ENCODE data around the gene RIMS4.

DNA sequence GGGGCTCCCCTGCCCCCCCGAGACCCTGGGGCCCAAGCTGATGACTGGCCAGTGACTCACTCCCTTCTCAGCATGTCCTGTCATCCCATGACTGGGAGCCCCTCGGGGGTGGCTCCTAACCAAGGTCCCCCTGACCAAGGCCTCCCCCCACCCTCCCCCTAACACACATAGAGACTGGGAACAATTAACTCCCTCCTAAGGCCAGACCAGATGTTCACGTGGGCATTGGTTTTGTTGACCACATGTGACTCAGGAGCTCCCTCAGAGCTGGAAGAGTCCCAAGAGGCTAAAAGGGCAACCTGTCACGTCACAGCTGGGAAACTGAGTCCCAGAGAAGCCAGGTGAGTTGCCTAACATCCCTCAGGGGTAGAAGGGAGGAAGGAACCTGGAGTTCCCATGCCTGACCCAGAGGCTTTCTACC lies 105.8 kb downstream of the RIMS4 start:
- TF ChIP-seq CTCF (IDR thresholded peaks at IDR 0.05; ENCODE audit: low read depth, low read length, missing input control) (no peak), TAF1 (conservative IDR thresholded peaks at IDR 0.05) (no peak), RAD21 (IDR thresholded peaks at IDR 0.05) (no peak), SP1 (IDR thresholded peaks at IDR 0.05) (no peak), RXRA (IDR thresholded peaks at IDR 0.05) (no peak), JUND (IDR thresholded peaks at IDR 0.05) (no peak), GABPA (IDR thresholded peaks at IDR 0.05 in 1 of 2, conservative IDR thresholded peaks at IDR 0.05 in 1 of 2) (no peak), YY1 (IDR thresholded peaks at IDR 0.05) (no peak), MAX (IDR thresholded peaks at IDR 0.05) (no peak), HNF4A (conservative IDR thresholded peaks at IDR 0.05) (no peak), EGR1 (IDR thresholded peaks at IDR 0.05; ENCODE audit: low read depth in 2 of 2) (no peak)
- TF ChIP-seq, protein P1, sequence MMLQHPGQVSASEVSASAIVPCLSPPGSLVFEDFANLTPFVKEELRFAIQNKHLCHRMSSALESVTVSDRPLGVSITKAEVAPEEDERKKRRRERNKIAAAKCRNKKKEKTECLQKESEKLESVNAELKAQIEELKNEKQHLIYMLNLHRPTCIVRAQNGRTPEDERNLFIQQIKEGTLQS (IDR thresholded peaks at IDR 0.05) = no peak
- TF ChIP-seq, protein P2, sequence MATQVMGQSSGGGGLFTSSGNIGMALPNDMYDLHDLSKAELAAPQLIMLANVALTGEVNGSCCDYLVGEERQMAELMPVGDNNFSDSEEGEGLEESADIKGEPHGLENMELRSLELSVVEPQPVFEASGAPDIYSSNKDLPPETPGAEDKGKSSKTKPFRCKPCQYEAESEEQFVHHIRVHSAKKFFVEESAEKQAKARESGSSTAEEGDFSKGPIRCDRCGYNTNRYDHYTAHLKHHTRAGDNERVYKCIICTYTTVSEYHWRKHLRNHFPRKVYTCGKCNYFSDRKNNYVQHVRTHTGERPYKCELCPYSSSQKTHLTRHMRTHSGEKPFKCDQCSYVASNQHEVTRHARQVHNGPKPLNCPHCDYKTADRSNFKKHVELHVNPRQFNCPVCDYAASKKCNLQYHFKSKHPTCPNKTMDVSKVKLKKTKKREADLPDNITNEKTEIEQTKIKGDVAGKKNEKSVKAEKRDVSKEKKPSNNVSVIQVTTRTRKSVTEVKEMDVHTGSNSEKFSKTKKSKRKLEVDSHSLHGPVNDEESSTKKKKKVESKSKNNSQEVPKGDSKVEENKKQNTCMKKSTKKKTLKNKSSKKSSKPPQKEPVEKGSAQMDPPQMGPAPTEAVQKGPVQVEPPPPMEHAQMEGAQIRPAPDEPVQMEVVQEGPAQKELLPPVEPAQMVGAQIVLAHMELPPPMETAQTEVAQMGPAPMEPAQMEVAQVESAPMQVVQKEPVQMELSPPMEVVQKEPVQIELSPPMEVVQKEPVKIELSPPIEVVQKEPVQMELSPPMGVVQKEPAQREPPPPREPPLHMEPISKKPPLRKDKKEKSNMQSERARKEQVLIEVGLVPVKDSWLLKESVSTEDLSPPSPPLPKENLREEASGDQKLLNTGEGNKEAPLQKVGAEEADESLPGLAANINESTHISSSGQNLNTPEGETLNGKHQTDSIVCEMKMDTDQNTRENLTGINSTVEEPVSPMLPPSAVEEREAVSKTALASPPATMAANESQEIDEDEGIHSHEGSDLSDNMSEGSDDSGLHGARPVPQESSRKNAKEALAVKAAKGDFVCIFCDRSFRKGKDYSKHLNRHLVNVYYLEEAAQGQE (IDR thresholded peaks at IDR 0.05) = no peak
- TF ChIP-seq, protein P3, sequence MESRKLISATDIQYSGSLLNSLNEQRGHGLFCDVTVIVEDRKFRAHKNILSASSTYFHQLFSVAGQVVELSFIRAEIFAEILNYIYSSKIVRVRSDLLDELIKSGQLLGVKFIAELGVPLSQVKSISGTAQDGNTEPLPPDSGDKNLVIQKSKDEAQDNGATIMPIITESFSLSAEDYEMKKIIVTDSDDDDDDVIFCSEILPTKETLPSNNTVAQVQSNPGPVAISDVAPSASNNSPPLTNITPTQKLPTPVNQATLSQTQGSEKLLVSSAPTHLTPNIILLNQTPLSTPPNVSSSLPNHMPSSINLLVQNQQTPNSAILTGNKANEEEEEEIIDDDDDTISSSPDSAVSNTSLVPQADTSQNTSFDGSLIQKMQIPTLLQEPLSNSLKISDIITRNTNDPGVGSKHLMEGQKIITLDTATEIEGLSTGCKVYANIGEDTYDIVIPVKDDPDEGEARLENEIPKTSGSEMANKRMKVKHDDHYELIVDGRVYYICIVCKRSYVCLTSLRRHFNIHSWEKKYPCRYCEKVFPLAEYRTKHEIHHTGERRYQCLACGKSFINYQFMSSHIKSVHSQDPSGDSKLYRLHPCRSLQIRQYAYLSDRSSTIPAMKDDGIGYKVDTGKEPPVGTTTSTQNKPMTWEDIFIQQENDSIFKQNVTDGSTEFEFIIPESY (IDR thresholded peaks at IDR 0.05) = no peak

Data from liver (tissue), 3 donors.